SK-N-SH (cell line): ENCODE data around the gene H2AZ2.

Source experiments
- CHD2 ChIP-seq: fragments of 150-350 bp; IDR thresholded peaks from 2 replicates; pipeline ENCODE4 v1.6.1; 2018; ENCODE audit warnings: low read length; ENCODE audit not compliant: partially characterized antibody
- EP300 ChIP-seq, 2 experiments: IDR thresholded peaks; 2 replicates each; pipeline versions ENCODE4 v1.4.0 to v1.6.1; 2012; ENCODE audit warnings: borderline replicate concordance in 1 of 2, low read depth in 1 of 2, low read length in 1 of 2
- EZH2phosphoT487 ChIP-seq: fragments of 200-600 bp; sonication (generic); IDR thresholded peaks from 2 replicates; pipeline ENCODE4 v1.6.1; 2017; ENCODE audit warnings: low read depth, mixed run types, mild to moderate bottlenecking, antibody characterized with exemption, moderate library complexity, borderline replicate concordance
- FOXJ3 ChIP-seq: sonication (generic); formaldehyde crosslinking; IDR thresholded peaks from 2 replicates; pipeline ENCODE4 v1.5.1; 2020; ENCODE audit warnings: mild to moderate bottlenecking, missing genetic modification reagents
- MEF2A ChIP-seq: IDR thresholded peaks from 2 replicates; pipeline ENCODE4 v1.4.0; 2012; ENCODE audit warnings: low read depth, borderline replicate concordance
- MXI1 ChIP-seq: IDR thresholded peaks from 2 replicates; pipeline ENCODE4 v1.6.1; 2012; ENCODE audit warnings: mild to moderate bottlenecking, low read depth, low read length, improper control_type of control experiment
- NFIC ChIP-seq: IDR thresholded peaks from 2 replicates; pipeline ENCODE4 v1.4.0; 2012; ENCODE audit warnings: borderline replicate concordance
- NRF1 ChIP-seq: IDR thresholded peaks from 2 replicates; pipeline ENCODE4 v1.6.1; 2012; ENCODE audit warnings: low read depth, mild to moderate bottlenecking, low read length
- RAD21 ChIP-seq: IDR thresholded peaks from 2 replicates; pipeline ENCODE4 v1.6.1; 2012; ENCODE audit warnings: mild to moderate bottlenecking, low read length
- TAF1 ChIP-seq: IDR thresholded peaks from 2 replicates; pipeline ENCODE4 v1.6.1; 2012; ENCODE audit warnings: low read depth, mild to moderate bottlenecking, low read length, moderate library complexity, borderline replicate concordance
- TF ChIP-seq, protein P1 (sequence below): IDR thresholded peaks from 2 replicates; pipeline ENCODE4 v1.4.0; 2012; ENCODE audit warnings: low read depth, borderline replicate concordance
- TF ChIP-seq, protein P2 (sequence below): fragments of 200-600 bp; sonication (generic); IDR thresholded peaks from 2 replicates; pipeline ENCODE4 v1.6.1; 2017; ENCODE audit warnings: antibody characterized with exemption, mild to moderate bottlenecking, moderate library complexity
- TF ChIP-seq, protein P3 (sequence below): IDR thresholded peaks from 2 replicates; pipeline ENCODE4 v1.6.1; 2012; ENCODE audit warnings: mild to moderate bottlenecking, low read depth, low read length, moderate library complexity

DNA sequence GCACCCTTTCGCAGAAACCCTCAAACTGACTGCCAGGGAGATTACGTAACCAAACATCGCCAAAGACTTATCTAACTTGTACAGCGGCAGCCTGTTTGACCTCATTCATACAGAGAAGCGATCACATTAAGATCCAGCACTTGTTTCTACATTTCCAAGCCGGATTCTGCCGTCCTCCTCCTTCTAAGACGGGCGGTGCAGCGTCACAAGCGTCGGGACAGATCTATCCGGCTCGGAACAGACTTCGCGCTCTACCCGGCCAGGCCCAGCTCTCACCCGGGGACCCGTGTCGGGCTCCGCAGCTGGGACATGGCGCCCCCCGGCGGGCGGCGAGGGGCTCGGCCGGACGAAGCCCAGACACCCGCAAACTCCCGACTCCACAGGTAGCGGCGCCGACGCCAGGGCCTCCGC lies 373 bp downstream of the H2AZ2 start:
- TF ChIP-seq, protein P1, sequence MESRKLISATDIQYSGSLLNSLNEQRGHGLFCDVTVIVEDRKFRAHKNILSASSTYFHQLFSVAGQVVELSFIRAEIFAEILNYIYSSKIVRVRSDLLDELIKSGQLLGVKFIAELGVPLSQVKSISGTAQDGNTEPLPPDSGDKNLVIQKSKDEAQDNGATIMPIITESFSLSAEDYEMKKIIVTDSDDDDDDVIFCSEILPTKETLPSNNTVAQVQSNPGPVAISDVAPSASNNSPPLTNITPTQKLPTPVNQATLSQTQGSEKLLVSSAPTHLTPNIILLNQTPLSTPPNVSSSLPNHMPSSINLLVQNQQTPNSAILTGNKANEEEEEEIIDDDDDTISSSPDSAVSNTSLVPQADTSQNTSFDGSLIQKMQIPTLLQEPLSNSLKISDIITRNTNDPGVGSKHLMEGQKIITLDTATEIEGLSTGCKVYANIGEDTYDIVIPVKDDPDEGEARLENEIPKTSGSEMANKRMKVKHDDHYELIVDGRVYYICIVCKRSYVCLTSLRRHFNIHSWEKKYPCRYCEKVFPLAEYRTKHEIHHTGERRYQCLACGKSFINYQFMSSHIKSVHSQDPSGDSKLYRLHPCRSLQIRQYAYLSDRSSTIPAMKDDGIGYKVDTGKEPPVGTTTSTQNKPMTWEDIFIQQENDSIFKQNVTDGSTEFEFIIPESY: no peak
- TF ChIP-seq EZH2phosphoT487 (no peak), CHD2 (no peak), RAD21 (peak; percentile 79), EP300 (IDR thresholded peaks at IDR 0.05; ENCODE audit: borderline replicate concordance in 1 of 2, low read depth in 1 of 2, low read length in 1 of 2) (no peak), NRF1 (no peak), FOXJ3 (CRISPR knock-in tag) (no peak), TAF1 (no peak; the same call in 1 of the 2 replicates), MEF2A (no peak), MXI1 (no peak), NFIC (no peak; the same call in 1 of the 2 replicates)
- TF ChIP-seq, protein P2, sequence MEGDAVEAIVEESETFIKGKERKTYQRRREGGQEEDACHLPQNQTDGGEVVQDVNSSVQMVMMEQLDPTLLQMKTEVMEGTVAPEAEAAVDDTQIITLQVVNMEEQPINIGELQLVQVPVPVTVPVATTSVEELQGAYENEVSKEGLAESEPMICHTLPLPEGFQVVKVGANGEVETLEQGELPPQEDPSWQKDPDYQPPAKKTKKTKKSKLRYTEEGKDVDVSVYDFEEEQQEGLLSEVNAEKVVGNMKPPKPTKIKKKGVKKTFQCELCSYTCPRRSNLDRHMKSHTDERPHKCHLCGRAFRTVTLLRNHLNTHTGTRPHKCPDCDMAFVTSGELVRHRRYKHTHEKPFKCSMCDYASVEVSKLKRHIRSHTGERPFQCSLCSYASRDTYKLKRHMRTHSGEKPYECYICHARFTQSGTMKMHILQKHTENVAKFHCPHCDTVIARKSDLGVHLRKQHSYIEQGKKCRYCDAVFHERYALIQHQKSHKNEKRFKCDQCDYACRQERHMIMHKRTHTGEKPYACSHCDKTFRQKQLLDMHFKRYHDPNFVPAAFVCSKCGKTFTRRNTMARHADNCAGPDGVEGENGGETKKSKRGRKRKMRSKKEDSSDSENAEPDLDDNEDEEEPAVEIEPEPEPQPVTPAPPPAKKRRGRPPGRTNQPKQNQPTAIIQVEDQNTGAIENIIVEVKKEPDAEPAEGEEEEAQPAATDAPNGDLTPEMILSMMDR: peak; percentile 96
- TF ChIP-seq, protein P3, sequence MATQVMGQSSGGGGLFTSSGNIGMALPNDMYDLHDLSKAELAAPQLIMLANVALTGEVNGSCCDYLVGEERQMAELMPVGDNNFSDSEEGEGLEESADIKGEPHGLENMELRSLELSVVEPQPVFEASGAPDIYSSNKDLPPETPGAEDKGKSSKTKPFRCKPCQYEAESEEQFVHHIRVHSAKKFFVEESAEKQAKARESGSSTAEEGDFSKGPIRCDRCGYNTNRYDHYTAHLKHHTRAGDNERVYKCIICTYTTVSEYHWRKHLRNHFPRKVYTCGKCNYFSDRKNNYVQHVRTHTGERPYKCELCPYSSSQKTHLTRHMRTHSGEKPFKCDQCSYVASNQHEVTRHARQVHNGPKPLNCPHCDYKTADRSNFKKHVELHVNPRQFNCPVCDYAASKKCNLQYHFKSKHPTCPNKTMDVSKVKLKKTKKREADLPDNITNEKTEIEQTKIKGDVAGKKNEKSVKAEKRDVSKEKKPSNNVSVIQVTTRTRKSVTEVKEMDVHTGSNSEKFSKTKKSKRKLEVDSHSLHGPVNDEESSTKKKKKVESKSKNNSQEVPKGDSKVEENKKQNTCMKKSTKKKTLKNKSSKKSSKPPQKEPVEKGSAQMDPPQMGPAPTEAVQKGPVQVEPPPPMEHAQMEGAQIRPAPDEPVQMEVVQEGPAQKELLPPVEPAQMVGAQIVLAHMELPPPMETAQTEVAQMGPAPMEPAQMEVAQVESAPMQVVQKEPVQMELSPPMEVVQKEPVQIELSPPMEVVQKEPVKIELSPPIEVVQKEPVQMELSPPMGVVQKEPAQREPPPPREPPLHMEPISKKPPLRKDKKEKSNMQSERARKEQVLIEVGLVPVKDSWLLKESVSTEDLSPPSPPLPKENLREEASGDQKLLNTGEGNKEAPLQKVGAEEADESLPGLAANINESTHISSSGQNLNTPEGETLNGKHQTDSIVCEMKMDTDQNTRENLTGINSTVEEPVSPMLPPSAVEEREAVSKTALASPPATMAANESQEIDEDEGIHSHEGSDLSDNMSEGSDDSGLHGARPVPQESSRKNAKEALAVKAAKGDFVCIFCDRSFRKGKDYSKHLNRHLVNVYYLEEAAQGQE: no peak
